Mesenchymal stem cell (in vitro differentiated cells and primary cell): ENCODE results near the gene TBCE. TPM values are rescaled to one million over a fixed set of nuclear protein-coding genes. Genes with fewer than 3 reads are reported as not detected.
A peak's percentile ranks its signal among the peaks of the same experiment; 100 is the strongest.

ENCODE experiments used
- DNase-seq: peaks from one replicate; pipeline ENCODE4 v3.0.0-alpha.2; 2013
- H2AFZ ChIP-seq: one replicate; pipeline ENCODE4 v1.6.1; 2013; ENCODE audit warnings: low read depth, mild to moderate bottlenecking, control low read depth, inconsistent platforms, low read length, moderate library complexity
- H2AK5ac ChIP-seq: 2 replicates; pipeline ENCODE4 v1.6.1; 2013; ENCODE audit warnings: low read length, moderate library complexity, mild to moderate bottlenecking, inconsistent platforms; ENCODE audit not compliant: severe bottlenecking
- H2BK120ac ChIP-seq: one replicate; pipeline ENCODE4 v1.6.1; 2013; ENCODE audit warnings: low read depth, mild to moderate bottlenecking, inconsistent platforms, low read length, moderate library complexity
- H2BK12ac ChIP-seq, 2 experiments: one replicate each; pipeline ENCODE4 v1.6.1; 2013; ENCODE audit warnings: inconsistent platforms in 2 of 2, low read length in 2 of 2, mild to moderate bottlenecking in 2 of 2, moderate library complexity in 2 of 2, control low read depth in 1 of 2
- H2BK15ac ChIP-seq: one replicate; pipeline ENCODE4 v1.6.1; 2013; ENCODE audit warnings: mild to moderate bottlenecking, low read depth, inconsistent platforms; ENCODE audit not compliant: poor library complexity, severe bottlenecking
- H2BK5ac ChIP-seq: 2 replicates; pipeline ENCODE4 v1.6.1; 2013; ENCODE audit warnings: low read depth, mild to moderate bottlenecking, low read length, control low read depth, inconsistent platforms; ENCODE audit not compliant: poor library complexity, severe bottlenecking
- H3K14ac ChIP-seq, 2 experiments: one replicate each; pipeline ENCODE4 v1.6.1; 2013; ENCODE audit warnings: inconsistent platforms in 2 of 2, low read length in 2 of 2, control low read depth in 1 of 2, mild to moderate bottlenecking in 1 of 2, moderate library complexity in 1 of 2
- H3K18ac ChIP-seq, 2 experiments: one replicate each; pipeline ENCODE4 v1.6.1; 2013; ENCODE audit warnings: inconsistent platforms in 2 of 2, low read length in 2 of 2, control low read depth in 1 of 2, low read depth in 1 of 2, mild to moderate bottlenecking in 1 of 2
- H3K23ac ChIP-seq, 2 experiments: one replicate each; pipeline ENCODE4 v1.6.1; 2013; ENCODE audit warnings: inconsistent platforms in 2 of 2, low read length in 2 of 2, mild to moderate bottlenecking in 2 of 2, moderate library complexity in 2 of 2, control low read depth in 1 of 2
- H3K27ac ChIP-seq: 2 replicates; pipeline ENCODE4 v1.5.1; 2013; ENCODE audit warnings: mild to moderate bottlenecking, moderate library complexity, low read length, control low read depth, inconsistent platforms; ENCODE audit not compliant: poor library complexity, severe bottlenecking
- H3K27me3 ChIP-seq, 2 experiments: 2 replicates each; pipeline versions ENCODE4 v1.6.1 to v1.7.0; 2013; ENCODE audit warnings: low read length in 2 of 2, mild to moderate bottlenecking in 2 of 2, moderate library complexity in 2 of 2, control low read depth in 1 of 2, inconsistent platforms in 1 of 2; ENCODE audit not compliant: control insufficient read depth in 1 of 2, insufficient read depth in 1 of 2
- H3K36me3 ChIP-seq, 2 experiments: 2 replicates each; pipeline versions ENCODE4 v1.6.1 to v1.7.0; 2013; ENCODE audit warnings: low read length in 2 of 2, control low read depth in 1 of 2, inconsistent platforms in 1 of 2, low read depth in 1 of 2, mild to moderate bottlenecking in 1 of 2; ENCODE audit not compliant: insufficient read depth in 2 of 2, control insufficient read depth in 1 of 2
- H3K4ac ChIP-seq, 2 experiments: one replicate each; pipeline ENCODE4 v1.6.1; 2013; ENCODE audit warnings: inconsistent platforms in 2 of 2, low read length in 2 of 2, mild to moderate bottlenecking in 2 of 2, moderate library complexity in 2 of 2, control low read depth in 1 of 2, low read depth in 1 of 2
- H3K4me1 ChIP-seq: 2 replicates; pipeline ENCODE4 v1.6.1; 2013; ENCODE audit warnings: low read depth, low read length, control low read depth; ENCODE audit not compliant: control insufficient read depth, insufficient read depth
- H3K4me2 ChIP-seq: 2 replicates; pipeline ENCODE4 v1.6.1; 2013; ENCODE audit warnings: low read length, mild to moderate bottlenecking, inconsistent platforms; ENCODE audit not compliant: poor library complexity, severe bottlenecking
- H3K4me3 ChIP-seq, 2 experiments: 2 replicates each; pipeline versions ENCODE4 v1.5.1 to v1.7.0; 2013; ENCODE audit warnings: low read length in 2 of 2, mild to moderate bottlenecking in 2 of 2, control low read depth in 1 of 2, low read depth in 1 of 2; ENCODE audit not compliant: insufficient read depth in 1 of 2
- H3K79me1 ChIP-seq: replicated peaks from 2 replicates; pipeline ENCODE4 v1.6.1; 2013; ENCODE audit warnings: mild to moderate bottlenecking, control low read depth, low read length, inconsistent platforms; ENCODE audit not compliant: poor library complexity, severe bottlenecking
- H3K9ac ChIP-seq: 2 replicates; pipeline ENCODE4 v1.7.0; 2013; ENCODE audit warnings: mild to moderate bottlenecking, low read length, moderate library complexity
- H3K9me3 ChIP-seq: 2 replicates; pipeline ENCODE4 v1.7.0; 2013; ENCODE audit warnings: mild to moderate bottlenecking, low read length; ENCODE audit not compliant: control insufficient read depth
- H4K8ac ChIP-seq: one replicate; pipeline ENCODE4 v1.6.1; 2013; ENCODE audit warnings: inconsistent platforms, mild to moderate bottlenecking, low read length, moderate library complexity
- H4K91ac ChIP-seq: one replicate; pipeline ENCODE4 v1.6.1; 2013; ENCODE audit warnings: mild to moderate bottlenecking, low read length, inconsistent platforms
- WGBS: methylation state at CpG from one replicate; pipeline ENCODE4 v1.1.7; 2013; ENCODE audit warnings: mixed read lengths; 5-methylcytosine and 5-hydroxymethylcytosine counted together
- small RNA-seq: library from polyadenylated mRNA; stranded (forward); fragments of <200 nt; extraction: miRNeasy Mini kit (QIAGEN cat#:217004); gene quantifications from one replicate; pipeline ENCODE3, GENCODE V24; 2013; ENCODE audit warnings: low read depth

The TBCE gene

DNA sequence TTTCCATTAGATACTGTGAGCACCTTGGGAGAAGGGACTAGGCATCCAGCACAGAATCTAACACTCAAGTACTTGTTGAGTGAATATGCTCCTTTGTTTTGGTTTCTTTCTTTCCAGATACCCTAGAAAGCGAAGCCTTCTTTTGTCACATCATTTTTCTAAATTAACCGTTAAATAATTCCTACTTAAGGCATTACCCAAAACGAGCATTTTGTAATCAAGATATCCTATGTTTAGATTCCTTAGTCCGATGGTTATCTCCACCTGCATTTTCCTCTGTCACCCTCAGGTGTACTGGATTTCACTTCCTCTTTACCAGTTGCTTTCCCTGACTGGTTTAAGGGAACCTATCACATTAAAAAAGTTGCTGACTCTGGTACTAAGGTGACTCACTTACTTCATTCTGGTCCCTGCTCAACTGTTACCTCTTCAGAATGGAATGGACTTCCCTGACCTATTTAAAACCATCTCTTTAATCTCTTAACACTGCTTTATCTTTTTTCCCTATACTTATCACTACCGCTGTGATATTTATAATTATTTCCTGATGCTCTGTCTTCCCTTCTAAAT lies 133.8 kb downstream of the TBCE start:
- Histone ChIP-seq H3K27ac (no peak overlapping the region), H3K18ac (no peak overlapping the region), H2AFZ (no peak overlapping the region), H2BK120ac (no peak overlapping the region), H3K79me1 (peaks cover 1% of the 10 kb centered on the region), H2BK5ac (no peak overlapping the region), H3K4me3 (no peak overlapping the region), H2AK5ac (no peak overlapping the region), H3K27me3 (no peaks in the 10 kb centered on the region), H3K36me3 (no peaks in the 10 kb centered on the region), H3K9ac (no peak overlapping the region), H3K23ac (no peak overlapping the region), H2BK15ac (no peak overlapping the region), H3K14ac (no peak overlapping the region), H3K4ac (no peak overlapping the region), H3K9me3 (no peaks in the 10 kb centered on the region), H2BK12ac (no peak overlapping the region), H3K4me1 (no peaks in the 10 kb centered on the region), H3K4me2 (no peak overlapping the region), H4K91ac (no peak overlapping the region), H4K8ac (no peak overlapping the region)
- 93% methylated on average over 5 of the region's 5 CpGs for WGBS
- peak; percentile 15 for DNase-seq

Small RNAs within 50 kb of the gene (small RNA-seq; reads per million reads assigned to genes)
- not detected for gene AL391994.1
- gene RPS21P1, result not detected
